GM12864 (cell line): ENCODE data around the gene HOATZ.

Source experiments
- DNase-seq: peaks from one replicate; pipeline ENCODE4 v3.0.0-alpha.2; 2011; ENCODE audit warnings: low read depth
- H3K4me3 ChIP-seq: 2 replicates; pipeline ENCODE4 v1.5.1; 2011; ENCODE audit warnings: mild to moderate bottlenecking, low read depth, low read length, control low read depth
- CTCF ChIP-seq: IDR thresholded peaks from 2 replicates; pipeline ENCODE4 v1.5.1; 2011; ENCODE audit warnings: low read depth, mild to moderate bottlenecking, moderate library complexity, low read length, control low read depth, inconsistent platforms; ENCODE audit errors: missing control alignments

The HOATZ gene

GRCh38 chr11:111582881-111583280, 68.3 kb downstream of the HOATZ start:
- no peak for DNase-seq
- no peak for TF ChIP-seq CTCF

GRCh38 chr11:111585371-111585770, 70.8 kb downstream of the HOATZ start:
- H3K4me3 ChIP-seq: no peak overlapping the region
- DNase-seq: no peak

More at GRCh38 chr11:111582881-111583280, 68.3 kb downstream of the HOATZ start:
- H3K4me3 ChIP-seq: no peak overlapping the region

GRCh38 chr11:111586388-111586831, 71.8 kb downstream of the HOATZ start:
- peak; percentile 68 for TF ChIP-seq CTCF
- DNase-seq: no peak
- H3K4me3 ChIP-seq: no peak overlapping the region

More at GRCh38 chr11:111585371-111585770, 70.8 kb downstream of the HOATZ start:
- no peak for TF ChIP-seq CTCF
